Loucy (cell line): ENCODE measurements around the gene KCNH2.
"Not testable (repeated sequence)": the region's sequence is repeated elsewhere in the genome, so short reads cannot be mapped to it uniquely, and the experiment has no call there.

Experiments
- H2AFZ ChIP-seq: fragments of 200-600 bp; sonication (generic); 2 replicates; pipeline ENCODE4 v1.6.0; 2016; ENCODE audit warnings: antibody characterized with exemption, mild to moderate bottlenecking, low read length, moderate library complexity
- H3F3A ChIP-seq: fragments of 200-600 bp; 2 replicates; pipeline ENCODE4 v1.6.0; 2016; ENCODE audit warnings: antibody characterized with exemption, low read depth, mild to moderate bottlenecking
- H3K27me3 ChIP-seq: fragments of 200-600 bp; sonication (generic); 2 replicates; pipeline ENCODE4 v1.6.1; 2014; ENCODE audit warnings: low read length, mild to moderate bottlenecking; ENCODE audit not compliant: insufficient read depth, poor library complexity, severe bottlenecking
- H3K36me3 ChIP-seq: fragments of 200-600 bp; sonication (generic); 2 replicates; pipeline ENCODE4 v1.6.1; 2016; ENCODE audit warnings: low read length; ENCODE audit not compliant: insufficient read depth
- H3K4me1 ChIP-seq: fragments of 200-600 bp; sonication (generic); 2 replicates; pipeline ENCODE4 v1.5.1; 2014; ENCODE audit warnings: low read length, mild to moderate bottlenecking; ENCODE audit not compliant: insufficient read depth, poor library complexity, severe bottlenecking
- H3K4me2 ChIP-seq: fragments of 200-600 bp; sonication (generic); 2 replicates; pipeline ENCODE4 v1.6.0; 2014; ENCODE audit warnings: antibody characterized with exemption, low read length, low read depth, mild to moderate bottlenecking; ENCODE audit not compliant: poor library complexity, severe bottlenecking
- H3K4me3 ChIP-seq: fragments of 200-600 bp; sonication (generic); 2 replicates; pipeline ENCODE4 v1.5.1; 2014; ENCODE audit warnings: low read length, mild to moderate bottlenecking, mixed read lengths; ENCODE audit not compliant: poor library complexity, severe bottlenecking
- H3K79me2 ChIP-seq: fragments of 200-600 bp; sonication (generic); 2 replicates; pipeline ENCODE4 v1.6.1; 2014; ENCODE audit warnings: low read length; ENCODE audit not compliant: insufficient read depth
- H3K9ac ChIP-seq: fragments of 200-600 bp; sonication (generic); 2 replicates; pipeline ENCODE4 v1.6.0; 2014; ENCODE audit warnings: mild to moderate bottlenecking, low read depth, low read length, moderate library complexity; ENCODE audit not compliant: poor library complexity, severe bottlenecking
- H3K9me2 ChIP-seq: fragments of 200-600 bp; sonication (generic); replicated peaks from 2 replicates; pipeline ENCODE4 v1.6.1; 2016; ENCODE audit warnings: low read depth, low read length, mixed read lengths
- H3K9me3 ChIP-seq: fragments of 200-600 bp; sonication (generic); 2 replicates; pipeline ENCODE4 v1.6.1; 2014; ENCODE audit warnings: mild to moderate bottlenecking, antibody characterized with exemption, low read length, low read depth; ENCODE audit not compliant: insufficient read depth
- H4K20me1 ChIP-seq: fragments of 200-600 bp; sonication (generic); 2 replicates; pipeline ENCODE4 v1.6.0; 2014; ENCODE audit warnings: antibody characterized with exemption, low read length, mild to moderate bottlenecking; ENCODE audit not compliant: insufficient read depth, poor library complexity, severe bottlenecking
- CTCF ChIP-seq: fragments of 200-600 bp; sonication (generic); conservative IDR thresholded peaks from 2 replicates; pipeline ENCODE4 v1.5.1; 2014; ENCODE audit warnings: mild to moderate bottlenecking, antibody characterized with exemption, low read length
- EZH2phosphoT487 ChIP-seq: fragments of 200-600 bp; IDR thresholded peaks from 2 replicates; pipeline ENCODE4 v1.6.1; 2018; ENCODE audit warnings: antibody characterized with exemption, mild to moderate bottlenecking, moderate library complexity, borderline replicate concordance

The KCNH2 gene

GRCh38 chr7:151012031-151012692 lies 34.0 kb upstream of the KCNH2 start:
- H3K9ac ChIP-seq, result no peak overlapping the region
- H3K9me3 ChIP-seq, result no peaks in the 10 kb centered on the region
- no peaks in the 10 kb centered on the region for H3K9me2 ChIP-seq
- H2AFZ ChIP-seq, result no peak overlapping the region
- H3K4me1 ChIP-seq, result peaks cover 46% of the 10 kb centered on the region
- no peaks in the 10 kb centered on the region for H3K79me2 ChIP-seq
- no peaks in the 10 kb centered on the region for H3F3A ChIP-seq
- H3K27me3 ChIP-seq, result no peaks in the 10 kb centered on the region
- TF ChIP-seq EZH2phosphoT487 (no peak), CTCF (no peak)
- H4K20me1 ChIP-seq, result no peaks in the 10 kb centered on the region
- H3K36me3 ChIP-seq, result no peaks in the 10 kb centered on the region
- H3K4me2 ChIP-seq, result no peak overlapping the region
- no peak overlapping the region for H3K4me3 ChIP-seq

- H2AFZ ChIP-seq, H3K9me3 ChIP-seq, H3F3A ChIP-seq, H4K20me1 ChIP-seq, H3K9ac ChIP-seq, H3K79me2 ChIP-seq, H3K27me3 ChIP-seq, H3K9me2 ChIP-seq, H3K4me2 ChIP-seq, H3K36me3 ChIP-seq, H3K4me3 ChIP-seq: not testable (repeated sequence)
- peaks cover 46% of the 10 kb centered on the region for H3K4me1 ChIP-seq
Observed at GRCh38 chr7:151011616-151012015, 33.5 kb upstream of the KCNH2 start.

GRCh38 chr7:151011097-151011409 lies 32.9 kb upstream of the KCNH2 start:
- H3K4me1 ChIP-seq, result peaks cover 46% of the 10 kb centered on the region
- no peaks in the 10 kb centered on the region for H3K79me2 ChIP-seq
- no peaks in the 10 kb centered on the region for H4K20me1 ChIP-seq
- H3K4me3 ChIP-seq, result no peak overlapping the region
- no peaks in the 10 kb centered on the region for H3K27me3 ChIP-seq
- H3K9me3 ChIP-seq, result no peaks in the 10 kb centered on the region
- no peaks in the 10 kb centered on the region for H3F3A ChIP-seq
- no peak for TF ChIP-seq CTCF
- TF ChIP-seq EZH2phosphoT487, result no peak
- no peaks in the 10 kb centered on the region for H3K9me2 ChIP-seq
- no peak overlapping the region for H3K4me2 ChIP-seq
- no peak overlapping the region for H3K9ac ChIP-seq
- H2AFZ ChIP-seq, result no peak overlapping the region
- no peaks in the 10 kb centered on the region for H3K36me3 ChIP-seq
